ENCODE data around the gene FIS1. TPM values are rescaled to one million over a fixed set of nuclear protein-coding genes. Genes with fewer than 3 reads are reported as not detected.

The FIS1 gene
- total RNA-seq, 2 donors from 2014 or later, result 238 to 256 TPM

DNA sequence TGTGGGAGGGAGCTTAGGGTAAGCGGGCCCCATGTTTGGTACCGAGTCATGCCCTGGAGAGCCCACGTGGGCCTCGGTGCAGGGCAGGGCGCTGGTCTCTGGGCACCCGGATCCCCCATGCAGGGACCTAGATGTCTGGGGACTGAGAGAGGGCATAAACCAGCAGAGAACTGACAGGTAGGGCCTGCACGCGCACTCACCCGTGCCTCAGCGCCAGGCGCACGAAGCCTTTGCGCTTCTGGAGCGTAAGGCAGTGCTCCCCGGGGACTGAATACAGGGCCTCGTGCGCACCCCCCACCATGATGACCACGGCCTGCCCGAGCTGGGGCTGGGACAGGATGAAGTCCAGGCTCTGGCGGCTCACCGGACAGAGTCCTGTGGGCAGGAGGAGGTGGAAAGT lies 46.9 kb downstream of the FIS1 start:
- Histone ChIP-seq H3K27ac (no peak overlapping the region), H3K4me3 (no peak overlapping the region), H3K27me3 (replicated peaks; ENCODE audit: insufficient read depth) (peaks cover 14% of the 10 kb centered on the region), H3K9me3 (no peaks in the 10 kb centered on the region), H3K4me1 (replicated peaks) (peaks cover 5% of the 10 kb centered on the region), H3K36me3 (no peaks in the 10 kb centered on the region)
- DNase-seq (ENCODE audit: low spot score), result no peak
- WGBS, result 80% methylated on average over 17 of the region's 21 CpGs
- intact Hi-C loops (cut with DNase I), result no loop called here
- no peak for TF ChIP-seq POLR2AphosphoS5 (IDR thresholded peaks at IDR 0.05)
- TF ChIP-seq POLR2A (IDR thresholded peaks at IDR 0.05), result no peak
- TF ChIP-seq, protein P1, sequence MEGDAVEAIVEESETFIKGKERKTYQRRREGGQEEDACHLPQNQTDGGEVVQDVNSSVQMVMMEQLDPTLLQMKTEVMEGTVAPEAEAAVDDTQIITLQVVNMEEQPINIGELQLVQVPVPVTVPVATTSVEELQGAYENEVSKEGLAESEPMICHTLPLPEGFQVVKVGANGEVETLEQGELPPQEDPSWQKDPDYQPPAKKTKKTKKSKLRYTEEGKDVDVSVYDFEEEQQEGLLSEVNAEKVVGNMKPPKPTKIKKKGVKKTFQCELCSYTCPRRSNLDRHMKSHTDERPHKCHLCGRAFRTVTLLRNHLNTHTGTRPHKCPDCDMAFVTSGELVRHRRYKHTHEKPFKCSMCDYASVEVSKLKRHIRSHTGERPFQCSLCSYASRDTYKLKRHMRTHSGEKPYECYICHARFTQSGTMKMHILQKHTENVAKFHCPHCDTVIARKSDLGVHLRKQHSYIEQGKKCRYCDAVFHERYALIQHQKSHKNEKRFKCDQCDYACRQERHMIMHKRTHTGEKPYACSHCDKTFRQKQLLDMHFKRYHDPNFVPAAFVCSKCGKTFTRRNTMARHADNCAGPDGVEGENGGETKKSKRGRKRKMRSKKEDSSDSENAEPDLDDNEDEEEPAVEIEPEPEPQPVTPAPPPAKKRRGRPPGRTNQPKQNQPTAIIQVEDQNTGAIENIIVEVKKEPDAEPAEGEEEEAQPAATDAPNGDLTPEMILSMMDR (IDR thresholded peaks at IDR 0.05), result no peak

DNA sequence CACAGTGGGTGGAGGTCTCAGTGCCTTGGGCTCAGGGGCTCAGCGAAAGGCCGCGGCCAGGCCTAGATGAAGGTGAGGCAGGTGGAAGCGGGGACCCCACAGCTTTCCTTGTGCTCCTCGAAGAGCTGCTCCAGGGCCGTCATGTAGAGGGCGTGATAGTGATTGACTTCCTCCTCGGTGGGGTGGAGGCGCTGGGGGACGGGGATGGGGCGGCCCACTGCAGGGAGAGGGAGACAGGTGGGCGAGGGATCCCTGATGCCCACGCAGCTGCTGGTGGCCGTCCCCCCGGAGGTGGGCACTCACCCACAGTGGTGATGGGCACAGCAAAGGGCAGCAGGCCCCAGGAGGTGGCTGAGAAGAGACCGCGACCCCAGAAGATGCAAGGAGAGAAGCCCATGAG lies 49.0 kb downstream of the FIS1 start:
- no peak for DNase-seq (ENCODE audit: low spot score)
- TF ChIP-seq POLR2AphosphoS5 (IDR thresholded peaks at IDR 0.05) (no peak), POLR2A (IDR thresholded peaks at IDR 0.05) (no peak)
- TF ChIP-seq, protein P1 (IDR thresholded peaks at IDR 0.05), result no peak
- Histone ChIP-seq H3K9me3 (no peaks in the 10 kb centered on the region), H3K4me1 (replicated peaks) (no peaks in the 10 kb centered on the region), H3K36me3 (no peaks in the 10 kb centered on the region), H3K27ac (no peak overlapping the region), H3K4me3 (no peak overlapping the region), H3K27me3 (replicated peaks; ENCODE audit: insufficient read depth) (no peaks in the 10 kb centered on the region)
- intact Hi-C loops (cut with DNase I), result no loop called here
- WGBS, result 88% methylated on average over 17 of the region's 17 CpGs

Small RNAs within 50 kb of the gene (small RNA-seq; reads per million reads assigned to genes)
- 0 reads per million in 2 donors for gene RNU6-1104P

Other genes starting within 250 kb of the FIS1 start
- gene MUC17, start 225.0 kb downstream of the FIS1 start, total RNA-seq, result under 1 TPM in 1 of 2 donors, not detected in 1; 0.23 TPM
- gene TRIM56, start 159.6 kb downstream of the FIS1 start, total RNA-seq, result 10 to 100 TPM; 32.0 to 36.1 TPM
- 10 to 100 TPM in 1 of 2 donors, 1 to 10 TPM in 1; 3.7 to 24.4 TPM for gene SERPINE1, start 118.0 kb downstream of the FIS1 start, total RNA-seq
- 10 to 100 TPM; 47.2 to 90.0 TPM for gene AP1S1, start 90.6 kb downstream of the FIS1 start, total RNA-seq
- gene VGF, start 79.5 kb downstream of the FIS1 start, total RNA-seq, result under 1 TPM; 0.14 to 0.68 TPM
- gene NAT16, start 64.8 kb downstream of the FIS1 start, total RNA-seq, result not detected
- gene MOGAT3, start 44.0 kb downstream of the FIS1 start, total RNA-seq, result not detected
- 10 to 100 TPM; 24.2 to 52.5 TPM for gene PLOD3, start 27.5 kb downstream of the FIS1 start, total RNA-seq
- gene ZNHIT1, start 26.9 kb downstream of the FIS1 start, total RNA-seq, result 100 to 1,000 TPM in 1 of 2 donors, 10 to 100 TPM in 1; 75.2 to 109 TPM
- gene CLDN15, start 7.3 kb downstream of the FIS1 start, total RNA-seq, result 10 to 100 TPM in 1 of 2 donors, 1 to 10 TPM in 1; 9.2 to 17.4 TPM
- gene IFT22, start 76.7 kb upstream of the FIS1 start, total RNA-seq, result 10 to 100 TPM; 24.7 to 37.7 TPM
- 10 to 100 TPM in 1 of 2 donors, 1 to 10 TPM in 1; 3.8 to 10.3 TPM for gene COL26A1, start 117.8 kb upstream of the FIS1 start, total RNA-seq